HG02970 (cell line): ENCODE measurements around the gene PPIB.

Experiments
- ATAC-seq: cut with Tn5 transposase; IDR thresholded peaks from one replicate; pipeline ENCODE4 v1.9.1; 2021; ENCODE audit warnings: mild to moderate bottlenecking, moderate library complexity, moderate number of reproducible peaks; ENCODE audit not compliant: unreplicated experiment, low FRiP score

Gene PPIB

GRCh38 chr15:64158363-64159134 lies 4.3 kb downstream of the PPIB start:
- no peak for ATAC-seq

GRCh38 chr15:64157599-64158125 lies 5.2 kb downstream of the PPIB start:
- ATAC-seq: no peak

DNA sequence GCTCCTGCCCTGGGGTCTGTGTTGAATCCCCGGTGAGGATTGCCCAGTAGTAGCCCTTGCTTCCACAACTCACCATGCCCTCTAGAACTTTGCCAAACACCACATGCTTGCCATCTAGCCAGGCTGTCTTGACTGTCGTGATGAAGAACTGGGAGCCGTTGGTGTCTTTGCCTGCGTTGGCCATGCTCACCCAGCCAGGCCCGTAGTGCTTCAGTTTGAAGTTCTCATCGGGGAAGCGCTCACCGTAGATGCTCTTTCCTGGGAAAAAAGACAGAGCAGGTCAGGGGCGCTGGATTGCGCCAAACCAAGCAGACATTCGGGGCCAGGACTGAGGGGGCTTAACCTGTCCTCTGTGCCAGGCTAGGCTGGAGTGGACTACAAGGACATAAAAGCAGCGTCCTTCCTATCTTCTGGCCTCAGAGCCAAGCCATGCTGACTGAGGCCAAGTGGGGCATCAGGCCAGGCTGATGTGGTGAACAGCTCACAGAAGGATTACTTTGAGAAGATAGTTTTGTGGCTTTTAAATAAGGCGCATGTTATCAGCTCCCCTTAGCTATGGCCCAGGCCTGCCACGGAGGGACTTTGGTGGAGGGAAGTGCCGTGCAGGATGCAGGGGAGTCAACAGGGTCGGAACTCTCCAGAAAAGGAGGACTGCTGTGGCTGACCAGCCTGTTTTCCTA lies 6.0 kb downstream of the PPIB start:
- no peak for ATAC-seq

GRCh38 chr15:64155802-64156651 lies 6.8 kb downstream of the PPIB start:
- no peak for ATAC-seq

DNA sequence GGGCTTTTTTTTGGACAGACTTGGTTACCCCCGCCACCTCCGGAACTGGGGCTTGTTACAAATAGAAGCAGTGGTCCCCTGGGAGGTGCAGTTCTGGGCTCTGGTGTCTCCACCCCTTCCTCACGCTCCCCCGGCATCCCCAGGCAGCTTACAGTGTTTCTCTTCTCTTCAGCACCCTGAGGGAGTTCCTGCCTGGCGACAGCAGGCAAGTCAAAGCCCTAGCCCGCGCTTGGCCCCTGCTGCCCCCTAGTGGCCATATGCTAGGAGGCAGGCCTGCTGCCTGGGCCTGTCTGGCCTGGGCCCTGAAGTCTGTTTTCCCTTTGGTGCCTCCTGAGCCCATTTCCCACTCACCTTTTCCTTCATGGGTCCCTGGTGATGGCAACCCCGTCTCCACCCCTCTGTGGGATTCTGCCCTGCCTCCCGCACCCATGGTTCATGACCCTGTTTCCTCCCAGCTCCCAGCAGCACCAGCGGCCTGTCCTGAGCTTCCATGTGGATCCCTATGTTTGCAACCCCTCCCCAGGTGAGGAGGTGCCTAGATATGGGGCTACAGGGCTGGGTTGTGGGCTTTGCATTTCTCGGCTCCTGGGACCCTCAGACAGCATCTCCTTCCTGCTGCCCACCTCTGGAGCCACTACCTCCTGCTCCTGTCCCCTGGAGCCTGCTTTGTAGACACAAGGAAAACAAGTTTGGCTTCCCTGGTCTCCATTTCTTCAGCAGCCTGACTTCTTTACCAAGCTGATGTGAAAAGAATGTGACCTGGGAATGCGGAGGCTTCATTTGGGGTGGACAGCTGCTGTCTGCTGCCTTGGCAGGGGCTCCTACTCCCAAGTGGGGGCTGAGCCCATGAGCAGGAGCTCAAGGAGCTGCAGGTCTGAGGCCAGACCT lies 9.1 kb downstream of the PPIB start:
- peak; percentile 45 for ATAC-seq

GRCh38 chr15:64152507-64153387 lies 10.1 kb downstream of the PPIB start:
- ATAC-seq: peak; percentile 6

- peak; percentile 4 for ATAC-seq
These were observed 10.9 kb downstream of the PPIB start, which contains the start of gene SNX22 for GRCh38 chr15:64151727-64152506. SNX22 (plus strand) TSS chr15:64151731; CDS start chr15:64151776, 45 bp downstream.

DNA sequence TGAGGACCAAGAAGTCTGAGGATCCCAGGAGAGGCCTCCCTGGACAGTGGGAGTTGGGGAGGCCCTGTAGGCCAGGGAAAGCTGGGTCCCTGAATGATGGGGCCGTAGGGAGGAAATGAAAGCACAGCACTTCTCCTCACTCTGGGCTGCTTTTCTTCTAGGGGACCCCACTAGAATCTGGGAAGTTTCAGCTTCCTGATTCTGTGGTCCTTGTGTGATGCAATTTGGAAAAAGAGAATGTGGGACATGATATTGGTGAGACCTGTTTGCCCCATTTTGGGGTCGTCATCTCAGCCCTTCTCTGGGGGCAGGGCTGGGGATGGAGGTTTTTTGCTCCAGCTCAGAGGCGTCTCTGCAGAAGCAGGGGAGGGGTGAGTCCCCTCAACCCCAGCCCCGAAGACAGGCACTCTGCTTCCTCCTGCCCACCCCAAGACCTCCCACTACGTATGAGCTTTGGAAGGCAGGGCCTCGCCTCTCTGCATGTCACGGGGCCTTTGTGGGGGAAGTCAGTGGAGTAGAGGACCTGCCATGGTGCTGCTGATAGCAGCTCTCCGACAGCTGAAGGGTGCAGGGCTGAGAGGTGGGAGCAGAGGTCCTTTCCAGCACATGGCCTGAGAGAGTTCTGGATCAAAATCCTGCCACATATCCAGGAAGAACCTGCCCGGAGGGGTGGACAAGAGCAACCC lies 12.8 kb downstream of the PPIB start:
- ATAC-seq: no peak

DNA sequence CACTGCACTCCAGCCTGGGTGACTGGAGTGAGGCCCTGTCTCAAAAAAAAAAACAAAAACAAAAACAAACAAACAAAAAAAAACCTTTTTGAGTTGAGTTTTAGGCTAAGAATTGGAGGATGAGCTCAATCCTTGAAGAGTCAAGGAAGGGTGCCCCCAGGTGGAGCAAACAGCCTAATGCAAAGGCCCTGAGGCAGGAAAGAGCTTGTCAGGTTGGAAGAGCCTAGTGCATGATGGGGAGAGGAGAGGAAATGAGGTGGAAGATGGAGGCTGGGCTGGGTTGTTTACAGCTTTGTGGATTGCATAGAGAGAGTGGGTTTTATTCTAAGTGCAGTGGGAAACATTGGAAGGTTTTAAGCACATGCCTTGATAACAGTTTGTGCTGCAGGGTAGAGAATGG lies 13.4 kb downstream of the PPIB start:
- no peak for ATAC-seq

GRCh38 chr15:64148581-64148980 lies 14.2 kb downstream of the PPIB start:
- ATAC-seq: no peak

- no peak for ATAC-seq
These were observed 14.7 kb downstream of the PPIB start for GRCh38 chr15:64148168-64148567.

DNA sequence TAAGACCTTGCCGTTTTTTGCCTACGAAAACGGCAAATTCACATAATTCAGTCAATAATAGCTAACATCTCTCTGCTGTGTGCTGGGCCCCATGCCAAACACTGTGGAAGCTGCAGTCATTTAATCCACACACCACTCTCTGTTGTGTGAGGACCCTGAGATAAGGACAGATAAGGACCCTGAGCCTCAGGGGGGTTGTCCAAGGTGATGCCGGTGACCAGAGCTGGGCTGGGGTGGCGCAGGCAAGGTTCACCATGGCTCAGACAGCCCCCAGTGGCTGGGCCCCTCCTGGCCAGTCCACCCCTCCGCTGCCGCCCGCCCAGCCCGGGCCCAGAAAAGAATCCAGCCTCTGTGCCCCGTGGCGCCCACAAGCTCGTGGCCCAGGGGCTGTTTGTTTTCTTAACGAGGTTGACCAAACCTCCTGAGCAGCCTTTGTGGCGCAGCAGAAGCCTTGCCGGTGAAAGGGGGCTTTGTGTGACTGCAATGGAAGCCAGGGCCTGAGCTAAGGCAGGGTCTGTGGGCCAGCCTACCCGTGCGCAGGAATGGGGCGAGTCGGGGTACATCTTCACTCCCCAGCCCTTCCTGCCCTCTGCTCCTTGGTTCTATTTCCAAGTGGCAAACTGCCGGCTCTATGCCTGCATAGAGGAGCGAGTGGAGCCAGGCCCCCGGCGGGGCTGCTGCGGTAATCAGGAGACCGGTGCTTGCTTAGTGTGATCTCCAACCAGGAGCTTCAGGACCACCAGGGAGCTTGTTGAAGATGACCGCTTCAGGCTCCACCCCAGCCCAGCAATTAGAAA lies 15.7 kb downstream of the PPIB start:
- ATAC-seq: no peak

DNA sequence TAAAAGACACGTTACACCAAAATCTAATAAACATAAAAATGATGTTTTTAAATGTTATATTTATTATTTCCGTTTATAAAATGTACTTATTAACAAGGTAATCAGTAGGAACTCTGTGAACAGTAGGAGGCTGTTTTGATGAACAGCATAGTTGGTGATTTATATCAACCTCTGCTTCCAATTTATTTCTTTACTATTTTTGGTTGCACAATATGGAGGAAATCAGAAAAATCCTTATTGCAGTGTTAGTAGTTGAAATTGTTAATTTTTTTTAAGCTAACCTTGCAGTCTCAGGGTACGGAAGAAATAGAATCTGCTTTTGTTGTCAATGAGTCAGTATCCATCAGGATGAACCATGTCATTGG lies 16.3 kb downstream of the PPIB start:
- no peak for ATAC-seq

GRCh38 chr15:64146041-64146440 lies 16.8 kb downstream of the PPIB start:
- no peak for ATAC-seq

- no peak for ATAC-seq
These were observed 18.1 kb downstream of the PPIB start for GRCh38 chr15:64144565-64145281.

- ATAC-seq: no peak
These were observed 18.6 kb downstream of the PPIB start for GRCh38 chr15:64144192-64144564.
